Measurements from ENCODE around the gene TNNI2.
"Not testable (repeated sequence)": the region's sequence is repeated elsewhere in the genome, so short reads cannot be mapped to it uniquely, and the experiment has no call there.

Gene TNNI2

GRCh38 chr11:1838426-1839144 lies at the start of gene TNNI2:
Gene TNNI2 (plus strand): TSS chr11:1838981. CDS start chr11:1839697, 716 bp downstream.
- DNase-seq (ENCODE audit: low spot score), result no peak

GRCh38 chr11:1791912-1792311 lies 46.9 kb upstream of the TNNI2 start:
- DNase-seq (ENCODE audit: low spot score), result no peak

- DNase-seq (ENCODE audit: low spot score), result no peak
Observed at GRCh38 chr11:1792461-1792860, 46.3 kb upstream of the TNNI2 start.

- no peak for DNase-seq (ENCODE audit: low spot score)
Observed at GRCh38 chr11:1793081-1793480, 45.7 kb upstream of the TNNI2 start.

GRCh38 chr11:1796413-1797011 lies 42.3 kb upstream of the TNNI2 start:
- DNase-seq (ENCODE audit: low spot score), result no peak

GRCh38 chr11:1797391-1798125 lies 41.2 kb upstream of the TNNI2 start:
- no peak for DNase-seq (ENCODE audit: low spot score)

GRCh38 chr11:1803246-1803645 lies 35.5 kb upstream of the TNNI2 start:
- no peak for DNase-seq (ENCODE audit: low spot score)

GRCh38 chr11:1803835-1804519 lies 34.8 kb upstream of the TNNI2 start:
- not testable (repeated sequence) for DNase-seq (ENCODE audit: low spot score)

GRCh38 chr11:1805525-1805924 lies 33.3 kb upstream of the TNNI2 start:
- no peak for DNase-seq (ENCODE audit: low spot score)

- DNase-seq (ENCODE audit: low spot score), result no peak
Observed at GRCh38 chr11:1807264-1807995, 31.4 kb upstream of the TNNI2 start.

GRCh38 chr11:1810761-1811160 lies 28.0 kb upstream of the TNNI2 start:
- DNase-seq (ENCODE audit: low spot score), result no peak

GRCh38 chr11:1812274-1812673 lies 26.5 kb upstream of the TNNI2 start:
- no peak for DNase-seq (ENCODE audit: low spot score)

- DNase-seq (ENCODE audit: low spot score), result no peak
Observed at GRCh38 chr11:1812801-1813200, 26.0 kb upstream of the TNNI2 start.

- DNase-seq (ENCODE audit: low spot score), result not testable (repeated sequence)
Observed at GRCh38 chr11:1813356-1813755, 25.4 kb upstream of the TNNI2 start.

GRCh38 chr11:1814691-1815090 lies 24.1 kb upstream of the TNNI2 start:
- DNase-seq (ENCODE audit: low spot score), result no peak

GRCh38 chr11:1815311-1815710 lies 23.5 kb upstream of the TNNI2 start:
- DNase-seq (ENCODE audit: low spot score), result no peak

- no peak for DNase-seq (ENCODE audit: low spot score)
Observed at GRCh38 chr11:1815751-1816150, 23.0 kb upstream of the TNNI2 start.

GRCh38 chr11:1817000-1817399 lies 21.8 kb upstream of the TNNI2 start:
- no peak for DNase-seq (ENCODE audit: low spot score)

- no peak for DNase-seq (ENCODE audit: low spot score)
Observed at GRCh38 chr11:1817511-1817910, 21.3 kb upstream of the TNNI2 start.

GRCh38 chr11:1819074-1819473 lies 19.7 kb upstream of the TNNI2 start:
- DNase-seq (ENCODE audit: low spot score), result no peak

- DNase-seq (ENCODE audit: low spot score), result no peak
Observed at GRCh38 chr11:1820463-1821325, 18.1 kb upstream of the TNNI2 start.

Measured in LoVo (cell line).